ENCODE results near the gene SLC9A2.

SLC9A2 gene

DNA sequence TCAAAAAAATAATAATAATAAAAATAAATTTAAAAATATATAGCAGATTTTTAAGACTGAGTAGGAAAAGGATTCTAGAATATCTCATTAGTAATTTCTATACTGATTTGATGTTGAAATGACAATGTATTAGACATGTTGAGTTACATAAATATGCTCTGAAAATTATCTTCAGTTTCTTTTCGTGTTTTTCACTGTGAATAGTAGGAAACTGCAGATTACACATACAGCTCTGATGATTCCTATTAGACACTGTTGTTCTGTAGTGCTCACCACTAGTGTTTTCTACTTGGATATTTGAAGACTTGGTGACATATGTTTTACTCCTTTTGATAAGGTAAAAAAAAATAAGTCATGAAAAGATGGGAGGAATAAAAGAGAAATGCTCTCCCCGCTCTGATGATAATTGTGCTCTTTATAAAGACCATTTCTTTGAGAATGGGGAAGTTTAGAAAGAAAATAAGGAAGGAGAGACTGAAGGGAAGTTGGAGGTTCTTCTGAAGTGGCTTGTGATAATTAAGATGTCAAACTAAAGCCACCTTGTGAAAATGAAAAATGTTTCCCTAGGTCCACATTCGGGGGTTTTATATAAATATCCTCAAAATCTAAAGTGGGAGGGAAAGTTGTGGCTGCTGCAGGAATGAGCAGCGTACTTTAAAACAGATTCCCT, 52.9 kb downstream of the SLC9A2 start:
- DNase-seq (ENCODE audit: low read depth in 2 of 2), result no peak

DNA sequence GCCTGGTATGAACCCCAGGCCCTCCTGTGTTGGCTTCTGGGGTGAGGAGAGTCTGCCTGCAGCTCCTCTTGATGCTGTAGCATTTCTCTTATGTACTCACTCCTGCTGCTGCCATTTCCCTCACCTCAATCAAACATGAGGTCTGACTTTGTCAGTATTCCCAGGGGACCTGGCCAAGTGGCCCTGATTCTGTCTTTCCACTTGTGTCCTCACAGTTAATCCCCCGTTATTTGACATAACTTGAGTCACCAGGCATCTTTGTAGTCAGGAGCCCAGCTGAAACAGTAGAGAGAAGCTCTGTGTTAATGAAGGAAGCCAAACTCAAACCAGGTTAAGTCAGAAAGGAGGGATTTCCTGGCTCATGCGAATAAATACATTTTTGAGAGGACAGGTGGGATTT, 55.0 kb downstream of the SLC9A2 start:
- DNase-seq (ENCODE audit: low read depth in 2 of 2), result no peak

DNA sequence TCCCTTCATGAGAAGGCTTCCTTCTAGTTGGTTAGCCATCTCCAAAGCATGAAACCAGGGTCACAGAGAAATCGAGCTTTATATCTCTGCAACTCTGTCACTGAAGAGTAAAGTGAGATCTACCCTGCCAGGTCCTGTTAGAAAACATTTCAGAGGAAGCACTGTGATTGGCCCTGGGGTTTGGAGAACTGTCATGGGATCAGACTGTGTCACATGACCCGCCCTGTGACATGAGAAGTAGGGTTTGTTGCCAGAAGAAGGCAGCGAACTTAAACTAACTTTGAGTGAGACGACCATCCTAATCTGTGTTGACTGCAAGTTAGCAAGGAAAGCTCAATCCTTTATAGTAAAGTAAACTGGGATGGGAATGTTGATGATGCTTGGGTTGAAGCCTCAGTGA, 55.5 kb downstream of the SLC9A2 start:
- no peak for DNase-seq (ENCODE audit: low read depth in 2 of 2)

DNA sequence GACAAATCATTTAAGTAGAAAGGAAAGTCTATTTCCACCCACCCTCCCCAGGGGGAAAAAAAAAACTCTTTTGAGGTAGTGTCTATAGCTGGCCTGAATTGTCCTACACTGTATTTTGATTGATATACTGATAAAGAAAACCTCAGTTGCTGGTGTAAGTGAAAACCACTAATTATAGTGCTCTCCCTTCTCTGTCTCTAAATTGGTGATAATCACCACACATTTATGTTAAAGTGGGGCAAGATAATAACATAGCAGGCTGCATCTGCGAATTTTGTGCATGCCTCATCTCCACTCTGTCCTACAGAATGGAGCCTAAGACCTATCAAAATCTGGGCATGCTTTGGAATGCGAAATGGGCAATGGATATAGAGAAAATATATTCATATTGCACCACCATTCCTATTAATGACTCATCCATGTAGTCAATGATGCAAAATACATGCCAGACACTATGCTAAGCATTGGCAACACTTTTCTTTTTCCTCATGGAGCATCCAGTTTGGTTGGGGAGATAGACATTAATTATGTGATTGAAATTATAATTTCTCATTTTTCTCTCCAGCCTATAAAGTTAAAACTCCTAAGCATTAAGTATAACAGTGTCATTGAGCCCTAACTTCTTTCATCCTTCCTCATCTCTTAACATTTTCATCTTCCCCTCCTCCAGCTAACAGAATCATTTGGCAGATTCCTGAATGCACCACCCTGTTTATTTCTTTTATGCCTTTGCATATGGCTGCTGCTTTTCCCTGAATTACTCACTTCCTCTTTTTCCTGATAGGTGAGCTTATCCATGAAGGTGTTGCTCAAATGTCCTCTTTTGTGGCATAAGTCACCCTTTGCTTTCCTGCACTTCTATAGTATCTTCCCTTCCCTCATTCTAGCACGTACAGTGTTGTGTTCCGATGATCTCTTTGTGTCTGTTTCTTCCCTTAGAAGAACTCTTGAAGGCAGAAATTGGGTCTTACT, 58.2 kb downstream of the SLC9A2 start:
- no peak for DNase-seq (ENCODE audit: low read depth in 2 of 2)

DNA sequence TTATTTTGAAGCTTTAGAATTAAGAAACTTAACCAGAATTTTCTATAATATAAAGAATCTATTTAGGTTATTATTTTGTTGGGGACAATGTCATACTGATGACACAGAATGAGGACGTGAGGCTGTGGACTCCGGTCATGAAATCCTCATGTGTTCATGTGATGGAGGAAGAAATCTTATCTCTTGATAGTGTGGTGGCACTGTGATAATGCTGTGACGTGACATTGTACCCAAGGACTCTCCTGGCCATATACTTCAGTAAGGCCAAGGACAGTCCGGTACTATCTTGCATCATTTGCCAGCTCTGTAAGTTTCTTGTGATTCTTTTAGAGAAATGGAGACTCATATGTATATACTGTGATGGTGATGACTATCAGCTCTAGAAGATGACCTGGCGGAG, 59.1 kb downstream of the SLC9A2 start:
- DNase-seq (ENCODE audit: low read depth in 2 of 2), result no peak

DNA sequence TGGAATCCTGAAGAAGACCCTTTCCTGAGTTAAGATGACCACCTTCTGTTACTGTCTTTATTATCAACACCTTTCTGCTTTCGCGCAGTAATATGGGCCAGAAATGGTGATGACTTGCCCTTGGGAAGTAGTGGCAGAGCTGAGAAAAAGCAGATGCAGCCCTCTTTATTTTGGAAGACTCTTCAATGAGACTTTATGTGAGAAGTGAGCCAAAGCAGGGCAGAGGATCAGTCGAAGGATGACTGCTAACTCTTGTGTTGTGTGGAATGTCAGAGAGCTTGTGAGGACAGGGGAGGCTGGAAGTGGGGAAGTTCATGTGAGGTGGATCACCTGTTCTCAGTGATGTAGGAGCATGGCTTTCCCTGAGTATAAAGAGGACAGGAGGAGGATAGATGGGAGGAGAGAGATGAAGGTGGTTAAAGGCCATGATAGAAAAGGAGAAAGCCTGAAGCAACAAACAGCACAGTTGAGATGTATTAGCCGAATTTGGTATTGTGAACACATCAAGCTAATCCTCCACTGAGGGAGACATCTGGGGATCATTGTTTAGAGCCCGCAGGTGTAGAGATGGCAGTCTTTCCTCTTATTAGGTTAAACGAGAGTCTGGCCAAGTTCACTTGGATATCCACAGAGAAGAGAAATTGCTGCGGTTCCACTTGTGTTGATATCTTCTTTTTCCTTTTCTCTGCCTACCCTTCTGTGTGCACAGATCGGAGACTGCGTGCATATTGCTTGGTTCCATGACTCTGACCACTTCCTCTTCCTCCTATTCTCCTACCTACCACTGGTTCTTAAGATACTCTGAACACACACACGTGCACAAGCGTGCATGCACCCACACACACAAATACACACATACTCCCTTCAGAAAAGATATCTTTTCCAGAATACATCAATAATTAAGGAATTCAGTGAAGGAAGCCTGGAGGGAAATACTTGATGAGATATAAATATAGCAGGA, 67.4 kb downstream of the SLC9A2 start:
- DNase-seq (ENCODE audit: low read depth in 2 of 2), result no peak

DNA sequence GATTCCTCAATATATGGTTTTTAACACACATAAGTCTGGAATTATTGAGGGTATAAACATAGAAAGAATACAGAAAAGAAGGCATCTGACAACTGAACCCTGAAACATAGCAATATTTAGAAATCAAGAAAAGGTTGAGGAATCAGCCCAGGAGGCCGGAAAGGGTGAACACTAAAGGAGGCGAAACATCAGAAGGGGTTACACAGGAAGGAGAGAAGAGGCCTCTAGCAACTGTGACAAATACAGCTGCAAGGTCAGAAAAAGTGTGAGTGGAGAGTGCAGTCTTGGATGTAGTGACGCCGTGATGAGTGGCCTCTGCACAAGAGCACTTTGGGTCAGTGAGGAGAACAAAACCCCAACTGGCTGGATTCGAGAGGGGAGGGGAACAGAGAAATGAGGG, 70.7 kb downstream of the SLC9A2 start:
- DNase-seq (ENCODE audit: low read depth in 2 of 2), result no peak

DNA sequence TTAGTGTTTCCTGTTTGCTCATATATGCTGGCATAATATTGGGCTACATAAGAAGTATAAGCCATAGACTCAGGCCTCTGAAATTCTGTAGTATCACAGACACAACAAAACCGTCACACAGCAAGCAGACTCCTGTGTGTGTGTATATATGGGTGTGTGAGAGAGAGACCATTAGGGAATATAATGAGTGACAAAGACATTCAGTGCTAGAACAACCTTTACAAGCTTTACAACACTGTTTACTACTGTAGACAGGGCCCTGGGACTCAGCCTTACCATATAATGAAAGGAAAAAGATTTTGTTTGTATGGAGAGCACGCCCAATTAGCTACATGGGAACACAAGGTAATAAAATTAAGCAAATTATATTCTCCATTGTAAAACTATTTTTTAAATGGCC, 77.1 kb downstream of the SLC9A2 start:
- DNase-seq (ENCODE audit: low read depth in 2 of 2), result no peak

DNA sequence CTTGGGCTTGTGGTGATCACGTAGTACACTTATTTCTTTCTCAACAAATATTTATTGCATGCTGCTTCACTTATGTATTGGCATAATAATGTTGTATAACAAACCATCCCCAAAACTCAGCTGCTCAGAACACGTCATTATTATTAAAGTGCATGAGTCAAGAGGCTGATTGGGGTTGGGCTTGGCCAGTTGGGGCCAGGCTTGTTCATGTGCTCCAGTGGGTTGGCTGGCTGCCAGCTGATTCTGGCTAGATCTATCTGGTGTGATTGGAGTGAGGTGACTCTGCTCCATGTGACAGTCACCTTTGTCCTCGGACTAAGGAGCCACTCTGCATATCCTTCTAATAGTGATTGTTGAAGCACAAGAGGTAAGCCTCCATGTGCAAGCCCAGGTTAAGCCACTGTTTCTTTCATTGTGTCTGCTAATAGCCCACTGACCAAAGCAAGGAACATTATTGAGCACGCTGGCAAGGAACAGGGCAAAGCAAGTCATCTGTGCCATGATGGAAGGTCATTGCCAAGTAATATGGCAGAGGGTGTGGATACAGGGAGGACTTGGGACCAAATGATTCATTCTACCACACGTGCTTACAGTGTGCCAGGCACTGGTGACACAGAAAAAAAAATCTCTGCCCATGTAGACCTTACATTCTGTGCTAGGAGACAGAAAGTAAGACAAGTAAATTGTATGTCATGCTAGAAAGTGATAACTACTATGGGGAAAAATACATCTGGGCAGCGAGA, 79.2 kb downstream of the SLC9A2 start:
- no peak for DNase-seq (ENCODE audit: low read depth in 2 of 2)

DNA sequence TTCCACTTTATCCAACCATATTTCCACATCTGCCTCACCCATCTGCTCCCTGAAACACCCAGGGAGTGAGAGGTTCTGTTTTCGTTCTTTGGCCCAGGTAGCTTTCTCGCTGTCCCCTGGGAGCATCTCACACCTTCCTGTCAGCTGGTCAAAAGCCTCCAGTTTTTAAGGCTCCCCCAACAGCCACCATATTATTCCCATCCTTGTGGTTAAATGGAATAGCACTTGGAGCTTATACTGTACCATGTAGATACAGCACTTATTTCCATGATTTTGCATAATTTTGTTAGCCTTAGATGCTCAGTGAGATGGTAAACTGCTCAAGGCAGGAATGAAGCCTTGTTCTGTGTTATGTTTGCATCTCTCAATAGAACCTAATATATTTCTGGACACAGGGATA, 84.0 kb downstream of the SLC9A2 start:
- no peak for DNase-seq (ENCODE audit: low read depth in 2 of 2)

DNA sequence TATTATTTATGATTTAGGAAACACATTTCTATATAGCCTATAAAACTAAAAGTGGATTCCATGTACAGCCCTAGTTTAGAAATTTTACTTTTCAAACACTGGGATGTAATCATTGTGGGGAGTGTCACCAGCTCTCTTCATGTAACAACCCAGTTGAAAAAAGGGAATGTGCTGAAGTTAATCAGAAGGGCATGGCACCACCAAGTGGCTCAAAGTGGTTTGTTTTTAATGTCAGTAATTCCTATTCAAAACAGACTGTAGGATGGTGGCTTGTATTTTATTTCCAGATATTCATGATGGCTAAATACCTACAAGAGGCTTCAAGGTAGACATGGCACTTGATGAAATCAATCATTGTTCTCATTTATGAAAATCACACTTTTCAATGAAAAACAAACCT, 84.4 kb downstream of the SLC9A2 start:
- no peak for DNase-seq (ENCODE audit: low read depth in 2 of 2)

DNA sequence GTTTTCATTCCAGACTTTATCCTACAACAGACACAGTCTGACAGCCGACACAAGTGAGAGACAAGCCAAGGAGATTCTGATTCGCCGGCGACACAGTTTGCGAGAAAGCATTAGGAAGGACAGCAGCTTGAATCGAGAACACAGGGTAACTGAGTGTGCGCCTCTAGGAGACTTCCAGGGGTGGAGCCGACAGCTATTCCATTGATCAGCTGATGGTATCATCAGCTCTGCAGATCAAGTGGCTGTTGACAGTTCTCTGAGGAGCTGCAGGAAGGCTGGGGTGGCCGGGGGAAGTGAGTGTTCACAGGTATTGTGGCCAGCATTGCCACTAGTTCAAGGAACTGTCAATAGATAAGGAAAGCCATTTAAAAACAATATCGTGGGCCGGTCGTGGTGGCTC, 85.2 kb downstream of the SLC9A2 start:
- no peak for DNase-seq (ENCODE audit: low read depth in 2 of 2)

DNA sequence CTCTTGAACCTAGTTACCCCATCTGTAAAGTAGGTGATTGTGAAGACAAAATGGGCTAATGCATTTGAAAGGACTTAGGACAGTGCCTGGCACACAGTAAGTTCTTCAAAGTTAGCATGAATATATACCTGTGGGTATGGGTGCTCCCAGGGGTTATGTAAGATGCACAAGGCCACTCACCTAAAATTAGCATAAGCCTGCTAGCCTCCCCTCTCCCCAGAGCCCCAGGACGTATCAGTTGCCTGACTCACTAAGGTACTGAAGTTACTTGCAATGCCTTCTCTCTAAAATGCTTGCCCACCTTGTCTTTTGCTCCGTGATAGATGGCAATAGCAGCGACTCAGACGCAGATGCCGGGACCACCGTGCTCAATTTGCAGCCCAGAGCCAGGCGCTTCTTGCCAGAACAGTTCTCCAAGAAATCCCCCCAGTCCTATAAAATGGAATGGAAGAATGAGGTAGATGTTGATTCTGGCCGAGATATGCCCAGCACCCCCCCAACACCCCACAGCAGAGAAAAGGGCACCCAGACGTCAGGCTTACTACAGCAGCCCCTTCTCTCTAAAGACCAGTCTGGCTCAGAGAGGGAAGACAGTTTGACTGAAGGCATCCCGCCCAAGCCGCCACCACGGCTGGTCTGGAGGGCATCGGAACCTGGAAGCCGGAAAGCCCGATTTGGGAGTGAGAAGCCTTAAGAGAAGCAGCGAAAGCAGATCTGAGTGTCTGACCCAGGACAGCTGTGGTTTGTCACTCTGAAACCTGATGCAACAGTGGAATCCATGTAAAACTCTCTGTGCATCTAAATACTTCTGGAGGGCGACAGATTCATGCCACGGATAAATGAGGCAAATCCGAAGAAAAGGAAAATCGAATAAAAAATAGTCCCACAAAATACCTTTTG, 88.7 kb downstream of the SLC9A2 start:
- DNase-seq (ENCODE audit: low read depth in 2 of 2), result no peak

DNA sequence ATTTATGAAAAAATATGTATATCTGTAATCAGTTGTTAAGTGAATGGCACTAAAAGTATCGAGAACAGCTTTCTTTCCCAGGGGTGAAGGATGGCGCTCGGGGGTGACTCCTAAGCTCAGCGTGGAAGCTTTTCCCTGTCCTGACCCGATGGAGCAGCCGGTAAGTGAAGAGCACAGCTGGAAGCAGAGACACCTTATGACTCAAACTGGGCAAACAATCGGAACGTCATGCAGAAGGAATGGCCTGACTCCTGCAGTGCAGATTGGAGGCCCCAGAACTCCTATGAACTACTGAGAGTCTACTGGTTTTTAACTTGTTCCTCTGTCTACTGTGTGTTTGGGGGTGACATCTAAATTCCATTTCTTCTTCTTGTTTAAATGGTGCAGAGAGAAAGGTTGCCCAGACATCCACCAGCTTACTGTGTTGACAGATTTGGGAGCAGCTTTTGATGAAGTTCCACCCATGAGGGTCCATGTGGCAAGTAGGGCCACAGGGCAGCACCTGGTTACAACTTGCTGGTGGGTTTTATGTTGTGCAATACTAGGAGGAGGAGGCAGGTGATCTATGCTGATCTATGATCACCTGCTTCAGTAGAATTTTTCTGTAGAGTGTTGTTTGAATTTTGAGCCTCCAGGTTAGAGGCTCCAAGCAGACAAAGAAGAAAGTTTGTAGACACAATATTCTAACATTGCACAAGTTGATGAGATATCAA, 89.7 kb downstream of the SLC9A2 start:
- DNase-seq (ENCODE audit: low read depth in 2 of 2), result no peak

DNA sequence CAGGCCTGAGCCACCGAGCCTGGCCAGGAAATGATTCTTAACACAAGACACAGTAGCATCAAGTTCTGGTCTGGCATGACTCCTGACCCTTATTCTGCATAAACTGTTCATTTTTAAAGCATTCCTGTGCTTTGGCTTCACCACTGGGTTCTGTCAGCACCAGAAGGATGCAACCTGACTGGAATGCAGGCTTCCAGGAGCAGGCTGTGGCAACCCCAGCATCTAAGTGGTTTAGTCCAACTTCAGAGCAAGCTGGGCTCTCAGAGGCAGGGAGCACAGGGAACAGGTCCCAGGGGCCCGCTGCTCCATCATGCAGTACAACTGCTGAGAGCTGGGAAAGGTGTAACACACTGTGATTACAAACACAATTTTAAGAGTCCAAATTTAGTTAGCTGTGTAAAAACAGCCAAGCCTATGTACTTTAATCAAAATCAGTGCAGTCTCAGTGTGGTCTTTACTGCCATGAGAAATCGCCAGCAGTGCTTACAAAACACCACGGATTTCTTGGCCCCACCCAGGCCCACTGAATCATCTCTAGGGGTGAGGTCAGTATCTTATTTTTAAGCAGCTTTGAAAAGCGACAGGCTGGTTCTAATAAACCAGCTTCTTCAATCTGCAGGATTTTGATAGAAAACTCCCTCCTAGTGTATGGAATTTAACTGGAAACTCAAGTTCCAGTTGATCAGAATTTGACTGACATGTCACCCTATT, 98.1 kb downstream of the SLC9A2 start:
- no peak for DNase-seq (ENCODE audit: low read depth in 2 of 2)

DNA sequence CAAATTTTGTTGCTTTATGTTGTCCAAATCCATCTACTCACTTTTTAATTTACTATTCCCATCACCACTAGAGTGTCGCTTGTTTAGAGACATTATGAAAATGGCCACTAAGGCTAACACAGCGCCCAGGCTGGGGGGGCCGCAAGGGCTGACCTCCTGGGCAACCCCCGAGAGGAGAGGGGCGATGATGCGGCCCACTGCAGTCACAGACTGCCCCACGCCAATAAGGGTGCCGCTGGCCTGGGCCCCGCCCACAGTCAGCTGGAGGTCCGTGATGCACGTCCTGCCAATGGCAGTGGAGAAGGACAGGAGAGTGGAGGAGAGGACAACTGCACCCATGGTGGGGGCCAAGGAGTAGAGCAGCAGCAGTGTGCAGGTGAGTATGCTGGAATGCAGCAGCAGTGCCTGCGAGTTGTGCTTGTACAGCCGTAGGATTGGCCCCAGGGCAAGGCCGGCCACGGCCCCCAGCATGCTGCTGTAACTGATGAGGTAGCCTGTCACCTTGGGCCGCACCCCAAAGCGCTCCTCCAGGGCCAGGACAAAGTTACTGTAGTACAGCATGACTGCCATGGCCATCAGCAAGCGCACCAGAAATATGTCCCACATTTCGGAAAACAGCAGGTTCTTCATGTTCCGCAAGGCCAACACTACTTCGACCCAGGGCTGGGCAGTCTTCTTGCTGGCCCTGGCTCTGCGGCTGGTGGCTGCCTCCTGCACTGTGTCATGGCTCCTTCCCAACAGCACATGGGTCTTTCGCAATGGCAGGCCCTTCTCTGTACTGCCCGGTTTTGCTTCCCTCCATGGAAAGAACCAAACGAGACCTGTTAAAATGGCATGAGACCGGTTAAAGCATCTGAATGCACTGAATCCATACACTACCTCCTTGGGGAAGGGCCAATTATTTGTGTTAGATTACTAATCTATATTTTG, 99.3 kb downstream of the SLC9A2 start:
- no peak for DNase-seq (ENCODE audit: low read depth in 2 of 2)

DNA sequence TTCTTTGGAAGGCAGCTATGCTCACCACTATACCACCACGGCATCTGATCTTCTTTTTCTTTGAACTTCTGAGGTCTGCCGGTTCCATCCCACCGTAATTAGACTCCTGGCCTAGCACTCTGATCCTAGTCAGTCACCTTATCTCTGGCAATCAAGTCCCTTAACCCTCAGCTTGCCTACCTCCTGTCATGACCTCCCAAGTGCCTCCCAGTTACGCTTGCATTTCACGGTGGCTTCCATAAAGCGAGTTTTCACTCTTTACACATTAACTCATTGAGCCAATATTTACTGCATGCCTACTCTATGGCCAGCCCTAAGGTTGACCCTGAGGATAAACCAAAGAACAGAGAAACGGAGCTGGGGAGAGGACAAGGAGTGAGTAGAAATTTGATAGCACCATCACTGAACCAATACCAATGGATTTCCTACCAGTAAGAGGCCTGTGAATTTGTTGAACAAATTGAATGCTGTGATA, 104.7 kb downstream of the SLC9A2 start:
- DNase-seq (ENCODE audit: low read depth in 2 of 2), result no peak

DNA sequence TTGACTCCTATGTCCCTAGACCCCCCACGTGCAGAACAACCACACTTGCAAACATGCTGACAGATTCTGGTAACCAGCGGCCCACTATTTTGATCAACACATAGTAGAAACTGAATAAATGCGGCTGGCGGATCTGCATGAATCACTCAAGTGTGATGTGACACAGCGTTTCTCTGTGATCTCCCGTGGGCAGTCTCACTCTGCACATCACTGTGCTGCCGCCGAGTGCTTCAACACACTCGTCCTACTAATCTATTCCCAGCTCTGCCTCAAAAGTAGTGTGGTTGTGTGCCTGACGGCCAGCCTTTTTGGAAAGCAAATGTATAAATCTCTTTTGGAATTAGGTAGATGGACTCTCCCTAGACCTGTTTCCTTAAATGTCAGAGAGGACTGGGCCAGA, 105.2 kb downstream of the SLC9A2 start:
- DNase-seq (ENCODE audit: low read depth in 2 of 2), result no peak
